22Rv1 (cell line): Measurements from ENCODE around the gene MINDY4.

Experiments
- CTCF ChIP-seq: fragments of 450-650 bp; IDR thresholded peaks from 2 replicates; pipeline ENCODE4 v1.5.1; 2017; ENCODE audit warnings: mild to moderate bottlenecking
- ZFX ChIP-seq: fragments of 450-650 bp; IDR thresholded peaks from 2 replicates; pipeline ENCODE4 v1.6.1; 2017; ENCODE audit warnings: antibody characterized with exemption, borderline replicate concordance

GRCh38 chr7:30866939-30867338 lies 95.7 kb downstream of the MINDY4 start:
- TF ChIP-seq CTCF (no peak), ZFX (no peak)
